ENCODE data around the gene SYVN1.

DNA sequence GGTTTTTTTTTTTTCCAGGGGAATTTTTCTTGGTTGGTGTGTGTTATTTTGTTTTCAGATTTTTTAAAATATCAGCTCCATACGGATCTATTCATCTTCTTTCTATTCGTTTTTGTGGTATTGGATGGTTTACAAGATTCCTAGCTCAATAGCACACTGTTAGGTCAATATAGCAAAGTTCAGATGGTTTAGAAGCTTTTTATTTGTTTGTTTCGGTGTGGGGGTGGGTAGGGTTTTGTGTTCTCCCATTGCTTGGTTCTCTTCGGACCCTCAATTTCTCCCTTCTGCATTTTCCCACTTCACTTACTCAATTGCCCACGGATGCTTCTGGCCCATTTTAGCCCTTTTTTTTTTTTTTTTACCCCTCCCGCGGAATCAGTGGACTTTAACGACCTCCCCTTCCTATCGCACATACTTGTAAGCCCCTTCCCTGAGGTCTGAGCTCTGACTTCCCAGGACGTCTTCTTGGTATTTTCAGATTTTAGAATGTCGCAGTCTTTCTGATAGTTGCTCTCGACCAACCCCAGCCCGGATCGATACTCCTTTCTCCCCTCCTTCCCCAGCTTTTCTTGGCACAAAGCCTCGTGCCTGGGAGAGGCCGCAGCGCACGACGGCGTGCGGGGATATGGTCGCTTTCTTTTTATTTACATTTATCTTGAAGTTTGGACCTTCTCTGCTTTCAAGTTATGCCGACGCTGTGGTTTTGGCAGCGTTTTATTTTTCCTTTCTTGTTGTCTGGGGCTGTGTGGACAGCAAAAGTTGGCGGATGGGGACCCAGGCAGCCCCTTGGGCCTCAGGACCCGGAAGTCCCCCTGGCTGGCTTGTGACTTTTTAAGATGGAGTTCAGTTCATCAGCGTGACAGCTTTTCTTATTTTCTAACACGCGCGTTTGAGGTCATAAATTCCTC is 31.3 kb upstream of the SYVN1 start:
- TF ChIP-seq, protein P1, sequence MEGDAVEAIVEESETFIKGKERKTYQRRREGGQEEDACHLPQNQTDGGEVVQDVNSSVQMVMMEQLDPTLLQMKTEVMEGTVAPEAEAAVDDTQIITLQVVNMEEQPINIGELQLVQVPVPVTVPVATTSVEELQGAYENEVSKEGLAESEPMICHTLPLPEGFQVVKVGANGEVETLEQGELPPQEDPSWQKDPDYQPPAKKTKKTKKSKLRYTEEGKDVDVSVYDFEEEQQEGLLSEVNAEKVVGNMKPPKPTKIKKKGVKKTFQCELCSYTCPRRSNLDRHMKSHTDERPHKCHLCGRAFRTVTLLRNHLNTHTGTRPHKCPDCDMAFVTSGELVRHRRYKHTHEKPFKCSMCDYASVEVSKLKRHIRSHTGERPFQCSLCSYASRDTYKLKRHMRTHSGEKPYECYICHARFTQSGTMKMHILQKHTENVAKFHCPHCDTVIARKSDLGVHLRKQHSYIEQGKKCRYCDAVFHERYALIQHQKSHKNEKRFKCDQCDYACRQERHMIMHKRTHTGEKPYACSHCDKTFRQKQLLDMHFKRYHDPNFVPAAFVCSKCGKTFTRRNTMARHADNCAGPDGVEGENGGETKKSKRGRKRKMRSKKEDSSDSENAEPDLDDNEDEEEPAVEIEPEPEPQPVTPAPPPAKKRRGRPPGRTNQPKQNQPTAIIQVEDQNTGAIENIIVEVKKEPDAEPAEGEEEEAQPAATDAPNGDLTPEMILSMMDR (IDR thresholded peaks at IDR 0.05), result no peak
- TF ChIP-seq POLR2A (IDR thresholded peaks at IDR 0.05), result no peak

Measured in thyroid gland (tissue), 4 donors.